WTC11 (cell line): ENCODE data around the gene MAGI2.

Experiments used
- CBFB ChIP-seq: sonication (generic); formaldehyde crosslinking; IDR thresholded peaks from 2 replicates; pipeline ENCODE4 v1.8.1; 2022; ENCODE audit warnings: mild to moderate bottlenecking, low read depth, missing genetic modification reagents
- MAX ChIP-seq: sonication (generic); formaldehyde crosslinking; IDR thresholded peaks from 2 replicates; pipeline ENCODE4 v1.8.0; 2022; ENCODE audit warnings: mild to moderate bottlenecking, missing genetic modification reagents
- RORB ChIP-seq: fragments of 250-450 bp; sonication (Bioruptor Pico); IDR thresholded peaks from 2 replicates; pipeline ENCODE4 v1.9.0; 2021; ENCODE audit warnings: mild to moderate bottlenecking
- SMAD3 ChIP-seq: sonication (generic); formaldehyde crosslinking; IDR thresholded peaks from 2 replicates; pipeline ENCODE4 v1.8.0; 2022; ENCODE audit warnings: missing genetic modification reagents, mild to moderate bottlenecking, borderline replicate concordance
- TF ChIP-seq, protein P1 (sequence below): fragments of 200-600 bp; IDR thresholded peaks from 2 replicates; pipeline ENCODE4 v1.8.0; 2022; ENCODE audit warnings: antibody characterized with exemption
- TF ChIP-seq, protein P2 (sequence below): sonication (generic); formaldehyde crosslinking; conservative IDR thresholded peaks from 2 replicates; pipeline ENCODE4 v1.8.1; 2022; ENCODE audit warnings: mild to moderate bottlenecking, missing genetic modification reagents

- TF ChIP-seq, protein P1, sequence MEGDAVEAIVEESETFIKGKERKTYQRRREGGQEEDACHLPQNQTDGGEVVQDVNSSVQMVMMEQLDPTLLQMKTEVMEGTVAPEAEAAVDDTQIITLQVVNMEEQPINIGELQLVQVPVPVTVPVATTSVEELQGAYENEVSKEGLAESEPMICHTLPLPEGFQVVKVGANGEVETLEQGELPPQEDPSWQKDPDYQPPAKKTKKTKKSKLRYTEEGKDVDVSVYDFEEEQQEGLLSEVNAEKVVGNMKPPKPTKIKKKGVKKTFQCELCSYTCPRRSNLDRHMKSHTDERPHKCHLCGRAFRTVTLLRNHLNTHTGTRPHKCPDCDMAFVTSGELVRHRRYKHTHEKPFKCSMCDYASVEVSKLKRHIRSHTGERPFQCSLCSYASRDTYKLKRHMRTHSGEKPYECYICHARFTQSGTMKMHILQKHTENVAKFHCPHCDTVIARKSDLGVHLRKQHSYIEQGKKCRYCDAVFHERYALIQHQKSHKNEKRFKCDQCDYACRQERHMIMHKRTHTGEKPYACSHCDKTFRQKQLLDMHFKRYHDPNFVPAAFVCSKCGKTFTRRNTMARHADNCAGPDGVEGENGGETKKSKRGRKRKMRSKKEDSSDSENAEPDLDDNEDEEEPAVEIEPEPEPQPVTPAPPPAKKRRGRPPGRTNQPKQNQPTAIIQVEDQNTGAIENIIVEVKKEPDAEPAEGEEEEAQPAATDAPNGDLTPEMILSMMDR: no peak
- TF ChIP-seq SMAD3 (no peak), CBFB (CRISPR knock-in tag) (no peak), MAX (no peak), RORB (CRISPR knock-in tag) (no peak)
- TF ChIP-seq, protein P2, sequence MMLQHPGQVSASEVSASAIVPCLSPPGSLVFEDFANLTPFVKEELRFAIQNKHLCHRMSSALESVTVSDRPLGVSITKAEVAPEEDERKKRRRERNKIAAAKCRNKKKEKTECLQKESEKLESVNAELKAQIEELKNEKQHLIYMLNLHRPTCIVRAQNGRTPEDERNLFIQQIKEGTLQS (CRISPR knock-in tag): no peak
Measured at GRCh38 chr7:78355834-78356233, 1097.6 kb downstream of the MAGI2 start.
